Amniotic epithelial cell (primary cell): ENCODE results near the gene ENDOV.

ENCODE experiments used
- DNase-seq: peaks from one replicate; pipeline ENCODE4 v3.0.0-alpha.2; 2010; ENCODE audit warnings: low read depth

ENDOV gene

GRCh38 chr17:80485846-80486245, 70.9 kb downstream of the ENDOV start:
- DNase-seq, result no peak

GRCh38 chr17:80486692-80487091, 71.7 kb downstream of the ENDOV start:
- no peak for DNase-seq

GRCh38 chr17:80487511-80487910, 72.5 kb downstream of the ENDOV start:
- DNase-seq, result no peak
